H1 (cell line): ENCODE data around the gene ACSL4. TPM values are rescaled to one million over a fixed set of nuclear protein-coding genes. Genes with fewer than 3 reads are reported as not detected.

Experiments
- CTCF ChIA-PET: fragments of 300-600 bp; sonication (Branson Sonifier 250); formaldehyde crosslinking; loops from one replicate; lab custom pipeline; 2021; ENCODE audit not compliant: partially characterized antibody; lab: Charles Lee
- POLR2A ChIA-PET: fragments of 300-600 bp; sonication (Branson Sonifier 250); formaldehyde crosslinking; loops from one replicate; lab custom pipeline; 2021; ENCODE audit warnings: inconsistent platforms; ENCODE audit not compliant: partially characterized antibody; lab: Charles Lee
- DNase-seq, 2 experiments: peaks; one replicate each; pipeline versions ENCODE4 v3.0.0 to v3.0.0-alpha.2; 2010 to 2022; ENCODE audit warnings: low spot score in 2 of 2, low read depth in 1 of 2, mixed read lengths in 1 of 2
- FAIRE-seq: peaks from 2 replicates; lab custom pipeline; 2011; peaks lifted over from hg19 to GRCh38; lab: Jason Lieb, UNC
- H2AFZ ChIP-seq: 2 replicates; pipeline ENCODE4 v1.8.1; 2012; ENCODE audit warnings: low read length, inconsistent platforms
- H2AK5ac ChIP-seq: 2 replicates; pipeline ENCODE4 v1.6.1; 2013; ENCODE audit warnings: low read depth, low read length
- H2BK120ac ChIP-seq: replicated peaks from 2 replicates; pipeline ENCODE3; 2013; ENCODE audit warnings: low read depth, low read length, inconsistent platforms
- H2BK12ac ChIP-seq: 2 replicates; pipeline ENCODE4 v1.6.1; 2013; ENCODE audit warnings: low read depth, low read length
- H2BK15ac ChIP-seq: 2 replicates; pipeline ENCODE4 v1.6.1; 2013; ENCODE audit warnings: low read length
- H2BK20ac ChIP-seq: 2 replicates; pipeline ENCODE4 v1.6.1; 2013; ENCODE audit warnings: low read length
- H2BK5ac ChIP-seq: 2 replicates; pipeline ENCODE4 v1.6.1; 2013; ENCODE audit warnings: low read depth, low read length
- H3K14ac ChIP-seq: 2 replicates; pipeline ENCODE4 v1.6.1; 2013; ENCODE audit warnings: inconsistent platforms; ENCODE audit not compliant: insufficient read length
- H3K18ac ChIP-seq: 2 replicates; pipeline ENCODE4 v1.6.1; 2013; ENCODE audit warnings: low read length; ENCODE audit errors: extremely low read depth
- H3K23ac ChIP-seq: 2 replicates; pipeline ENCODE4 v1.6.1; 2013; ENCODE audit warnings: inconsistent platforms; ENCODE audit not compliant: insufficient read length
- H3K23me2 ChIP-seq: 2 replicates; pipeline ENCODE4 v1.6.1; 2013; ENCODE audit warnings: low read depth, low read length
- H3K27ac ChIP-seq: 2 replicates; pipeline ENCODE4 v1.6.1; 2011; ENCODE audit warnings: low read depth, low read length, inconsistent platforms
- H3K27me3 ChIP-seq, 4 experiments: replicated peaks in 1 of 4; 1 replicate in 1 of 4; 2 replicates in 3 of 4; pipeline versions ENCODE4 v1.6.1 to v1.8.1; 2011 to 2013; ENCODE audit warnings: low read length in 3 of 4, mild to moderate bottlenecking in 3 of 4, inconsistent platforms in 2 of 4, mixed read lengths in 2 of 4, moderate library complexity in 1 of 4; ENCODE audit not compliant: control insufficient read depth in 3 of 4, insufficient read depth in 3 of 4; ENCODE audit errors: extremely low read depth in 1 of 4
- H3K36me3 ChIP-seq, 4 experiments: 2 replicates each; pipeline versions ENCODE4 v1.6.1 to v1.8.1; 2011 to 2013; ENCODE audit warnings: mild to moderate bottlenecking in 4 of 4, low read length in 3 of 4, moderate library complexity in 2 of 4, control low read depth in 1 of 4, inconsistent platforms in 1 of 4; ENCODE audit not compliant: insufficient read depth in 4 of 4, control insufficient read depth in 2 of 4
- H3K4ac ChIP-seq: replicated peaks from 2 replicates; pipeline ENCODE3; 2013; ENCODE audit warnings: low read length, low read depth, mixed read lengths, inconsistent platforms; ENCODE audit not compliant: insufficient read length
- H3K4me1 ChIP-seq, 4 experiments: replicated peaks in 1 of 4; 1 replicate in 1 of 4; 2 replicates in 3 of 4; pipeline versions ENCODE4 v1.6.1 to v1.8.1; 2011 to 2013; ENCODE audit warnings: low read length in 3 of 4, inconsistent platforms in 2 of 4, mixed read lengths in 1 of 4; ENCODE audit not compliant: insufficient read depth in 4 of 4, control insufficient read depth in 3 of 4
- H3K4me2 ChIP-seq, 2 experiments: 2 replicates each; pipeline versions ENCODE4 v1.6.1 to v1.8.1; 2011 to 2013; ENCODE audit warnings: low read depth in 2 of 2, low read length in 2 of 2, control low read depth in 1 of 2, inconsistent platforms in 1 of 2, mild to moderate bottlenecking in 1 of 2; ENCODE audit not compliant: insufficient read depth in 1 of 2
- H3K4me3 ChIP-seq, 4 experiments: fragments of 200-600, 300-600 bp in 1 of 4; sonication (generic), shearing (Covaris generic), sonication (Bioruptor Twin) in 1 of 4; 2 replicates each; pipeline versions ENCODE4 v1.5.1 to v1.8.1; 2011 to 2016; ENCODE audit warnings: low read length in 4 of 4, low read depth in 3 of 4, control low read depth in 2 of 4, inconsistent platforms in 2 of 4, mild to moderate bottlenecking in 2 of 4, mixed read lengths in 1 of 4, moderate library complexity in 1 of 4; ENCODE audit not compliant: insufficient read depth in 2 of 4; ENCODE audit errors: extremely low read depth in 1 of 4
- H3K56ac ChIP-seq: replicated peaks from 2 replicates; pipeline ENCODE3; 2013; ENCODE audit warnings: low read depth, mild to moderate bottlenecking, mixed read lengths, low read length, inconsistent platforms; ENCODE audit not compliant: insufficient read length
- H3K79me1 ChIP-seq: 2 replicates; pipeline ENCODE4 v1.6.1; 2013; ENCODE audit warnings: low read depth, low read length, control low read depth
- H3K79me2 ChIP-seq, 2 experiments: 2 replicates each; pipeline versions ENCODE4 v1.6.1 to v1.8.1; 2012 to 2013; ENCODE audit warnings: low read length in 2 of 2, mild to moderate bottlenecking in 2 of 2, inconsistent platforms in 1 of 2; ENCODE audit not compliant: insufficient read depth in 2 of 2, control insufficient read depth in 1 of 2
- H3K9ac ChIP-seq, 4 experiments: replicated peaks in 1 of 4; 1 replicate in 1 of 4; 2 replicates in 3 of 4; pipeline versions ENCODE4 v1.6.1 to v1.8.1; 2011 to 2013; ENCODE audit warnings: low read depth in 3 of 4, low read length in 3 of 4, control low read depth in 2 of 4, mild to moderate bottlenecking in 2 of 4, moderate library complexity in 2 of 4, inconsistent platforms in 1 of 4; ENCODE audit errors: extremely low read depth in 1 of 4
- H3K9me3 ChIP-seq, 2 experiments: 2 replicates each; pipeline versions ENCODE4 v1.6.1 to v1.8.1; 2012 to 2013; ENCODE audit warnings: mild to moderate bottlenecking in 2 of 2, moderate library complexity in 2 of 2, control low read depth in 1 of 2, inconsistent platforms in 1 of 2, low read depth in 1 of 2, low read length in 1 of 2, mixed read lengths in 1 of 2; ENCODE audit not compliant: insufficient read depth in 2 of 2
- H4K20me1 ChIP-seq, 2 experiments: replicated peaks in 1 of 2; 2 replicates each; pipeline versions ENCODE3 to v1.8.1; 2011 to 2013; ENCODE audit warnings: inconsistent platforms in 2 of 2, low read length in 2 of 2, mild to moderate bottlenecking in 1 of 2; ENCODE audit not compliant: insufficient read depth in 2 of 2, control insufficient read depth in 1 of 2
- H4K5ac ChIP-seq: 2 replicates; pipeline ENCODE4 v1.6.1; 2013; ENCODE audit warnings: low read length, low read depth, mixed read lengths, inconsistent platforms; ENCODE audit not compliant: insufficient read length
- H4K8ac ChIP-seq: 2 replicates; pipeline ENCODE4 v1.8.0; 2013; ENCODE audit warnings: mild to moderate bottlenecking, moderate library complexity, low read length, inconsistent platforms; ENCODE audit not compliant: insufficient read depth; ENCODE audit errors: extremely low read depth
- H4K91ac ChIP-seq: replicated peaks from 2 replicates; pipeline ENCODE3; 2013; ENCODE audit warnings: low read length, mixed read lengths, inconsistent platforms; ENCODE audit not compliant: insufficient read length
- BCL11A ChIP-seq, 2 experiments: IDR thresholded peaks; one replicate each; pipeline ENCODE4 v1.6.1; 2011; ENCODE audit warnings: low read depth in 2 of 2, low read length in 2 of 2, mild to moderate bottlenecking in 2 of 2
- CBX8 ChIP-seq: fragments of 300-800, 300-1000 bp; sonication (generic); IDR thresholded peaks from 2 replicates; pipeline ENCODE4 v1.7.1; 2016; ENCODE audit warnings: low read depth, low read length, borderline replicate concordance
- CREB1 ChIP-seq: IDR thresholded peaks from 2 replicates; pipeline ENCODE4 v1.6.1; 2012; ENCODE audit warnings: inconsistent platforms
- CTCF ChIP-seq, 3 experiments: IDR thresholded peaks; 1 replicate in 2 of 3; 2 replicates in 1 of 3; pipeline versions ENCODE4 v1.5.1 to v1.6.1; 2011; ENCODE audit warnings: low read length in 3 of 3, mild to moderate bottlenecking in 3 of 3, inconsistent platforms in 2 of 3, low read depth in 1 of 3, moderate library complexity in 1 of 3; ENCODE audit not compliant: insufficient read depth in 1 of 3; ENCODE audit errors: control extremely low read depth in 1 of 3
- EP300 ChIP-seq, 2 experiments: IDR thresholded peaks; 1 replicate in 1 of 2; 2 replicates in 1 of 2; pipeline ENCODE4 v1.6.1; 2011 to 2012; ENCODE audit warnings: low read depth in 2 of 2, low read length in 2 of 2, mild to moderate bottlenecking in 2 of 2, borderline replicate concordance in 1 of 2, inconsistent platforms in 1 of 2, moderate library complexity in 1 of 2
- EZH2 ChIP-seq: fragments of 200-600 bp; sonication (generic); IDR thresholded peaks from 2 replicates; pipeline ENCODE4 v1.7.1; 2012; ENCODE audit warnings: low read depth, mild to moderate bottlenecking, moderate library complexity, low read length, inconsistent platforms; ENCODE audit not compliant: severe bottlenecking
- KDM5A ChIP-seq: fragments of 200-600 bp; IDR thresholded peaks from 2 replicates; pipeline ENCODE4 v1.7.1; 2012; ENCODE audit warnings: mild to moderate bottlenecking, low read length, inconsistent platforms, mixed read lengths
- POU5F1 ChIP-seq: IDR thresholded peaks from 2 replicates; pipeline ENCODE4 v1.6.1; 2011; ENCODE audit warnings: low read depth, mild to moderate bottlenecking, low read length, moderate library complexity
- TBP ChIP-seq: IDR thresholded peaks from 2 replicates; pipeline ENCODE4 v1.6.1; 2011; ENCODE audit warnings: low read depth, low read length, improper control_type of control experiment
- USF2 ChIP-seq: IDR thresholded peaks from 2 replicates; pipeline ENCODE4 v1.6.1; 2011; ENCODE audit warnings: low read length, improper control_type of control experiment
- WGBS, 2 experiments: shearing (Covaris generic) in 1 of 2; methylation state at CpG; one replicate each; pipeline versions ENCODE4 v1.1.6 to v1.1.7; 2013 to 2015; ENCODE audit warnings: low lambda C conversion rate in 2 of 2, mixed read lengths in 2 of 2, inconsistent platforms in 1 of 2, low coverage in 1 of 2, missing lambda C conversion rate in 1 of 2; ENCODE audit not compliant: insufficient replicate concordance in 2 of 2, insufficient coverage in 1 of 2, insufficient read length in 1 of 2; ENCODE audit errors: extremely low coverage in 1 of 2, missing lambda C conversion rate in 1 of 2; 5-methylcytosine and 5-hydroxymethylcytosine counted together
- polyA plus RNA-seq, 7 experiments: library from polyadenylated mRNA; depleted of rRNA in 3 of 7; stranded (reverse) in 5 of 7; unstranded in 2 of 7; fragments of >200 nt in 5 of 7; fragments of 200-250 nt in 2 of 7; gene quantifications; 1 replicate in 5 of 7; 2 replicates in 1 of 7; 4 replicates in 1 of 7; pipeline versions ENCODE4 v1.2.1 to v1.2.3, GENCODE V29; 2011 to 2013; ENCODE audit warnings: missing spikeins in 2 of 7, mixed read lengths in 2 of 7
- total RNA-seq: library from RNA; stranded (reverse); fragmentation: NEBNext Ultra II Directional; extraction: Animal tissue kit (Norgen Biotek cat#: 25700); gene quantifications from 2 replicates; pipeline ENCODE4 v1.2.1, GENCODE V29; 2021

The ACSL4 gene
- total and polyA plus RNA-seq, 2 of the 8 experiments (the other 6 are each of a cell fraction or from before 2014, with no cell fraction given) = 11.3 to 47.0 TPM

- DNase-seq = no peak
- Histone ChIP-seq H3K4me3 (no peak overlapping the region), H3K27me3 (no peaks in the 10 kb centered on the region), H4K5ac (no peak overlapping the region), H2BK120ac (no peak overlapping the region), H3K56ac (no peak overlapping the region), H3K9ac (no peak overlapping the region), H3K79me1 (no peaks in the 10 kb centered on the region), H4K8ac (no peak overlapping the region), H4K91ac (no peak overlapping the region), H4K20me1 (peaks cover 0 to 2% of the 10 kb centered on the region in 2 experiments), H3K14ac (no peak overlapping the region), H3K23ac (no peak overlapping the region), H2AK5ac (no peak overlapping the region), H3K36me3 (peaks cover 0 to 9% (median 0%) of the 10 kb centered on the region in 4 experiments; a peak in 4 of 8 replicates), H2BK15ac (no peak overlapping the region), H3K18ac (no peak overlapping the region), H3K4me1 (no peaks in the 10 kb centered on the region), H3K4me2 (no peak overlapping the region), H3K9me3 (no peaks in the 10 kb centered on the region), H2AFZ (no peak overlapping the region), H3K4ac (no peak overlapping the region), H3K27ac (no peak overlapping the region), H2BK5ac (no peak overlapping the region), H3K23me2 (no peaks in the 10 kb centered on the region), H3K79me2 (no peaks in the 10 kb centered on the region), H2BK12ac (no peak overlapping the region), H2BK20ac (no peak overlapping the region)
- 94% methylated on average over 2 of the region's 2 CpGs; no CpG with 5 or more reads in 1 of the 2 experiments for WGBS, 2 experiments
- ChIA-PET POLR2A (no interaction called here), CTCF (no interaction called here)
- no peak for FAIRE-seq
- TF ChIP-seq CBX8 = no peak
- TF ChIP-seq CREB1 = no peak
- TF ChIP-seq CTCF (IDR thresholded peaks at IDR 0.05; ENCODE audit: control extremely low read depth in 1 of 3, insufficient read depth in 1 of 3, low read depth in 1 of 3, low read length in 3 of 3) = no peak
- TF ChIP-seq EP300 (IDR thresholded peaks at IDR 0.05; ENCODE audit: borderline replicate concordance in 1 of 2, low read depth in 2 of 2, low read length in 2 of 2) = no peak
- TF ChIP-seq EZH2 = no peak
- TF ChIP-seq USF2 = no peak
- no peak for TF ChIP-seq BCL11A (IDR thresholded peaks at IDR 0.05; ENCODE audit: low read depth in 2 of 2, low read length in 2 of 2)
- no peak for TF ChIP-seq POU5F1
- no peak for TF ChIP-seq TBP
- no peak for TF ChIP-seq KDM5A
Observed at GRCh38 chrX:109681475-109682081, 51.5 kb downstream of the ACSL4 start.
